Measurements from ENCODE around the gene DMP1.

The DMP1 gene

GRCh38 chr4:87649980-87650379, at the start of gene DMP1:
DMP1 (plus strand) TSS chr4:87650280; CDS start chr4:87656493, 6,213 bp downstream.
- no peak for DNase-seq (ENCODE audit: low spot score)

GRCh38 chr4:87601361-87601760, 48.7 kb upstream of the DMP1 start:
- no peak for DNase-seq (ENCODE audit: low spot score)

- DNase-seq (ENCODE audit: low spot score), result no peak
Observed at GRCh38 chr4:87608229-87608628, 41.9 kb upstream of the DMP1 start, which contains the start of gene DSPP. DSPP (plus strand) TSS chr4:87608529; CDS start chr4:87610909, 2,380 bp downstream.

- no peak for DNase-seq (ENCODE audit: low spot score)
Observed at GRCh38 chr4:87614292-87614890, 35.7 kb upstream of the DMP1 start.

- no peak for DNase-seq (ENCODE audit: low spot score)
Observed at GRCh38 chr4:87616268-87616667, 33.8 kb upstream of the DMP1 start.

- no peak for DNase-seq (ENCODE audit: low spot score)
Observed at GRCh38 chr4:87620086-87620485, 30.0 kb upstream of the DMP1 start.

- no peak for DNase-seq (ENCODE audit: low spot score)
Observed at GRCh38 chr4:87620491-87620890, 29.6 kb upstream of the DMP1 start.

- DNase-seq (ENCODE audit: low spot score), result no peak
Observed at GRCh38 chr4:87622303-87622702, 27.8 kb upstream of the DMP1 start.

GRCh38 chr4:87624698-87625097, 25.4 kb upstream of the DMP1 start:
- no peak for DNase-seq (ENCODE audit: low spot score)

GRCh38 chr4:87631668-87632067, 18.4 kb upstream of the DMP1 start:
- DNase-seq (ENCODE audit: low spot score), result no peak

- DNase-seq (ENCODE audit: low spot score), result no peak
Observed at GRCh38 chr4:87632469-87632868, 17.6 kb upstream of the DMP1 start.

GRCh38 chr4:87633243-87633642, 16.8 kb upstream of the DMP1 start:
- no peak for DNase-seq (ENCODE audit: low spot score)

- no peak for DNase-seq (ENCODE audit: low spot score)
Observed at GRCh38 chr4:87644286-87644685, 5.8 kb upstream of the DMP1 start.

- no peak for DNase-seq (ENCODE audit: low spot score)
Observed at GRCh38 chr4:87650938-87651337, 858 bp downstream of the DMP1 start.

GRCh38 chr4:87651941-87652340, 1.9 kb downstream of the DMP1 start:
- no peak for DNase-seq (ENCODE audit: low spot score)

- no peak for DNase-seq (ENCODE audit: low spot score)
Observed at GRCh38 chr4:87654487-87655044, 4.5 kb downstream of the DMP1 start.

- no peak for DNase-seq (ENCODE audit: low spot score)
Observed at GRCh38 chr4:87657525-87657924, 7.4 kb downstream of the DMP1 start.

- DNase-seq (ENCODE audit: low spot score), result no peak
Observed at GRCh38 chr4:87659247-87659931, 9.3 kb downstream of the DMP1 start.

GRCh38 chr4:87662871-87663270, 12.8 kb downstream of the DMP1 start:
- DNase-seq (ENCODE audit: low spot score), result no peak

- no peak for DNase-seq (ENCODE audit: low spot score)
Observed at GRCh38 chr4:87669373-87669772, 19.3 kb downstream of the DMP1 start.

GRCh38 chr4:87677731-87678130, 27.7 kb downstream of the DMP1 start:
- DNase-seq (ENCODE audit: low spot score), result no peak

- peak; percentile 38 for DNase-seq (ENCODE audit: low spot score)
Observed at GRCh38 chr4:87679449-87680169, 29.5 kb downstream of the DMP1 start.

- DNase-seq (ENCODE audit: low spot score), result no peak
Observed at GRCh38 chr4:87680271-87680670, 30.2 kb downstream of the DMP1 start.
